Astrocyte (in vitro differentiated cells and primary cell): Measurements from ENCODE around the gene PGLYRP4.

Experiments used
- EZH2 ChIP-seq: IDR thresholded peaks from 2 replicates; pipeline ENCODE4 v1.6.1; 2012; ENCODE audit warnings: mild to moderate bottlenecking, low read length, inconsistent platforms; ENCODE audit not compliant: insufficient read depth
- TF ChIP-seq, protein P1 (sequence below): IDR thresholded peaks from 2 replicates; pipeline ENCODE4 v1.5.1; 2011; ENCODE audit warnings: low read depth, mild to moderate bottlenecking, inconsistent platforms, low read length, moderate library complexity; ENCODE audit not compliant: insufficient read depth

DNA sequence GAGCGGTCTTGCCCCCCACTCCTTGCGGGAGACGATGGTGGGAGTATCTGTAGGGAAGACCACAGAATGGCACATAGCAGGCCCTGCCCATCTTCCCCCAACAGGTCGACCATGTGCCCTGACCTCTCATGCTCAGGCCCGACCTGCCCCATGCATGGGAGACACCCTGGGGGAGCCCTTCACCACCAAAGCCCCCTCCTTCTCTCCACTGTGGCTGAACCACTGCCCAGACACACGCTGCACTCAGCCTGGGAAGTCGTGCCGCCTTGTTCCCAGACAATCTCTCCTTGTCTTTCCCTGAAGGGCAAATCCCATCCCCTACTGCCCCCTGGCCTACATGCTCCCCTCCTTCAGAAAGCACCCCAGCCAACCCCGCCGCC lies 41.4 kb downstream of the PGLYRP4 start:
- TF ChIP-seq, protein P1, sequence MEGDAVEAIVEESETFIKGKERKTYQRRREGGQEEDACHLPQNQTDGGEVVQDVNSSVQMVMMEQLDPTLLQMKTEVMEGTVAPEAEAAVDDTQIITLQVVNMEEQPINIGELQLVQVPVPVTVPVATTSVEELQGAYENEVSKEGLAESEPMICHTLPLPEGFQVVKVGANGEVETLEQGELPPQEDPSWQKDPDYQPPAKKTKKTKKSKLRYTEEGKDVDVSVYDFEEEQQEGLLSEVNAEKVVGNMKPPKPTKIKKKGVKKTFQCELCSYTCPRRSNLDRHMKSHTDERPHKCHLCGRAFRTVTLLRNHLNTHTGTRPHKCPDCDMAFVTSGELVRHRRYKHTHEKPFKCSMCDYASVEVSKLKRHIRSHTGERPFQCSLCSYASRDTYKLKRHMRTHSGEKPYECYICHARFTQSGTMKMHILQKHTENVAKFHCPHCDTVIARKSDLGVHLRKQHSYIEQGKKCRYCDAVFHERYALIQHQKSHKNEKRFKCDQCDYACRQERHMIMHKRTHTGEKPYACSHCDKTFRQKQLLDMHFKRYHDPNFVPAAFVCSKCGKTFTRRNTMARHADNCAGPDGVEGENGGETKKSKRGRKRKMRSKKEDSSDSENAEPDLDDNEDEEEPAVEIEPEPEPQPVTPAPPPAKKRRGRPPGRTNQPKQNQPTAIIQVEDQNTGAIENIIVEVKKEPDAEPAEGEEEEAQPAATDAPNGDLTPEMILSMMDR, result no peak
- no peak for TF ChIP-seq EZH2
